NCI-H226 (cell line): Measurements from ENCODE around the gene CTNND2.

ENCODE experiments used
- DNase-seq: peaks from one replicate; pipeline ENCODE4 v3.0.0-alpha.2; 2015

The CTNND2 gene

DNA sequence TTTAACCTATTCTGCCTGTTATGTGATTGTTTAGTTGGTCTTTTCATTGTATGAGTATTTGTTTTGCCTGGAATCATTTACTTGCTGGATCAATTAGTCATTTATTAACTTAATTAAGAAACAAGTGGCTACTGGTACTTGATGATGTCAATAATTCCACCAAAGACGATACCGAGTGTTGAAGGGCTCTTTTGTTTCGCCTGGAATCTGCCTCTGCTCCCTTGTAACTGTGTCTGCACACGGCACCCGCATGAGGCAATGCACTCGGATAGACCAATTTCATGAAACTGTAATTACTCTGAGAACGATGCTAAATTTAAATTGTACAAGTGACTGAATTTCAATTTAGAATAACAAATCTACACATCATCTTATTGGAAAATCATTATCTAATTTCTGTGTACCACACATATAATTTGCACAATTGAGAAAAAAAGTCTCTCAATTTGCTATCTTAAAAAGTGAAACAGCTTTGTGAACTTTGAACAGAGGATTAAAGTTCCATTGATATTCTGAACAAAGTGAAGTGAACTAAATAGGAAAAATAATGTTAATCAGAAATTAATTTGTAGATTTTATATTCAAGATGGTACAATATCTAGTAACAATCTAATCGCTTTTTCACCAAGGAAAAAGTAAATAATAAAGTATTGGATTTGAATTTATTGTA is 143.2 kb downstream of the CTNND2 start:
- no peak for DNase-seq

GRCh38 chr5:11758321-11758720 is 145.9 kb downstream of the CTNND2 start:
- DNase-seq, result no peak

DNA sequence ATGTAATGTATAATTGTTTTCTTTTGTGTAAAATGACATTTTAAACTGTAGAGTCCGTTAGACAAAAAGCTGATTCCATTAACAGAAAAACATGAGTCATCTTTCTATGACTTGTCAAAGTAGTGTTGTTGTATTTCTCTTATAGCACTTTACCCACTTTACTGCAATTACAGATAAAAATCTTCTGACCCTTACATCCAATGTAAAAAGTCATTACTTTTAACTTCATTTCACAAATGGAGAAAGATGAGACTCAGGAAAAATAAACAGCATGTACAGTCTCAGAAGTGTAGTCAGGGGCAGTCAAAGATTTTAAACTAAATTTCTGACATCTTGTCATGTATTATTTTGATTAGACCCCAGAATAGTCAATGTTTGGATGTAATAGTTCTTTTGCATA is 146.6 kb downstream of the CTNND2 start:
- DNase-seq, result no peak

DNA sequence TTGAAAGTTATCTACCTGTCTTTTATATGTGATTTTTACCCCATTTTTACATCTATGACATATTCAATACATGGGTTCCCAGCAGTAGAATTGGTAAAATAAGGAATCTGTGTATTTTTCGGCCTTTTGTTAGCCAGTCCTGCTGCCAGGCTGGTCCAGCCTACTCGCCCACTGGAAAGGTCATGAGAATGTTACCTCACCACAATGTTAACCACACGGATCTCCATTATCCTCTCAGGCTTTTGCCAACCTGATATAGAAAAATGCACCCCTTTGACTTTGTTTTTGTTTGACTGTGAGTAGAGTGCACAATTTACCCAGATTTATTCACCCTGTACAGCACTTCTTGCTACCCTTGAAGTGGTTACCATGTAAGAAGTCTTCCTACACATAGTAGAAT is 167.2 kb downstream of the CTNND2 start:
- no peak for DNase-seq

DNA sequence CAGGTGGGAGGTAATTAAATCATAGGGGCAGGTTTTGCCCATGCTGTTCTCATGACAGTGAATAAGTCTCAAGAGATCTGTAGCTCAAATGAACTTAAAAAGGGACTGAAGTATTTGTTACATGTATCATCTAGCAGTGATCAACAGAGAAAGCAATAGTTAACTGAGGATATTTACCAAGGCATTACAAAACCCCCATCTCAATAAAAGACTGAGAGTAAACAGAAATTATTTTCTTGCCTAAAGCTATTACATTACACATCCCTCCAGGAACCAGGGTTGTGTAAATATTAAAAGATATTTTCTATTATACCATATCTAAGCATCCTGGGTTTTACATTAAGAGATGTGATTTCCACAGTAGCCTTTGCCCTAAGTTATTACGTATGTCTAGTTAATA is 169.9 kb downstream of the CTNND2 start:
- no peak for DNase-seq

DNA sequence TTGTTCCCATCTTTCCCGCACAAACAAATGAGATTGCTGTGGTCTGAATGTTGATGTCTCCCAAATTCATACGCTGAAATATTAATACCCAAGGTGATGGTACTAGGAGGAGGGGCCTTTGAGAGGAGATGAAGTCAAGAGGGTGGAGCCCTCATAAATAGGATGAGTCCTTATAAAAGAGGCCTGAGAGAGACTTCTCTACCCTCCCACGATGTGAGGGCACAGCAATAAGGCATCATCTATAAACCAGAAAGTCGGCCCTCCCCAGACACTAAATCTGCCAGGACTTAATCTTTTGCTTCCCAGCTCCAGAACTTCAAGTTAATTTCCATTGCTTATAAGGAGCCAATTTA is 170.4 kb downstream of the CTNND2 start:
- no peak for DNase-seq

GRCh38 chr5:11733185-11733839 is 170.9 kb downstream of the CTNND2 start:
- no peak for DNase-seq

DNA sequence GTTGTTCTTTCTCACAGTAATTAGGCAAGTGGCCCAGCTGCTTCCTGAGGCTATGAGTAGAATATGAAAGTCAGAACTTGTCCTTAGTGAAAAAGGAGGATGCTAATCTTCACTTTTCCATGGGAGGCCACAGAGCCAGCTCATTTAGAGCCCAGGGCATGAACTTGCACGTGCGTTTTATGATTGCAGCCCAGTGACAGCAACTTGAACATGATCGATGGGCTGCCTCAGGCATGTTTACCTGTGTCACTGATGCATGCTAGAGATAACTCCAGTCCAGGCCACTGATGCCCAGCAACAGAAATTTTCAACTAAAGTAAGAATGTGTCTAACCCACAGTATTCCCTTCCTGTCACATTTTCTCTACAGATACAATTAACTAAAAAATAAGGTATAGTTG is 179.3 kb downstream of the CTNND2 start:
- DNase-seq, result no peak

GRCh38 chr5:11719888-11720481 is 184.3 kb downstream of the CTNND2 start:
- DNase-seq, result no peak

DNA sequence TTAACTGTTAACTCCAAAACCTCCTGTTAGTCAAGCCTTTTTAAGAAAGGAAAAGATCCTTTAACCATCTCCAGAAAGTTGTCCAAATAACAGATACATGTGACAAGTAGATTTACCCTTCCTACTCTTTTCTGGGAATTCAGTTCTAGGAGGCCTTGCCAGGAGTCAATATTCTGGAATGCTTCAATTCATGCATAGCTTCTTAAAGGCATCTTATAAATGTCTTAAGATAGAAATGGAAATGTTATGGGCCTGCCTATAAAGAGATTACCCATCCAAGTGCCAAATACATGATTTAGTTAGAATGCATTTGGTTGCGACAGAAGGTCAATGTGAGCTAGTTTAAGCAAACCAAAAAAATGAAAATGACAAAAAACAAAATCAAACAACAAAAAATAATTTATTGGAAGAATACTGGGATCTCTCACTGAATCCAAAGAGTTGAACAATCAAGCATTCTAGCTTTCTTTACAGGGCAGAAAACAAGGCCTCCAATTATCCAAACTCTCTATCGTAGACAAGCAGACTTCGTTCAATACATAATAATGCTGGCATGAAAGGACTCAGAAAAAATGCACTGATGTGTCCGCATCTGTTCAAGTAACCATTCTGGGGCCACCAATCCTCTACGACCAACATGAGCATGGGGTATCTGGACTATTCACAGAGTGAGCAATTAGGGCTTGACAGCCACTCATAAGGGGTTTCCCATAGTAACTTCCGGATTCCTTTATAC is 188.6 kb downstream of the CTNND2 start:
- DNase-seq, result no peak

- DNase-seq, result no peak
Observed at GRCh38 chr5:11711932-11712331, 192.3 kb downstream of the CTNND2 start.

DNA sequence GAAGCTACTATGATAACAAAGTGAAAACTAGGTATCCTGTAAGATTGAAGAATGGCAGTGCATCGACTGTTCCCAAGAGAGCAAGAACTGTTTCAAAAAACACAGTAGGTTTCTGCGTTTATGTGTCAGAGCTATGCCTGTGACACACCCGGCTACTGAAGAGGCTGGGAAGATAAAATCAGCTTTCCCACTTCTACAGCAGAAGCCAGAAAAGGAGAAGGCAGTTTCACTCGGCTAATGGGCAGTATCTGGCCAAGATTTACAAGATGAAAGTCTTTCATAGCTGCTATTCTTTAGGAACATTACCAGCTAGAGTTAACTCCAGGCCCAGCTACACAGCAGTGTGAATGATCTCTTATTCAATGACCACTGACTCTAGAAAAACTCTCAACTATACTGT is 195.2 kb downstream of the CTNND2 start:
- DNase-seq, result no peak

- no peak for DNase-seq
Observed at GRCh38 chr5:11704916-11705315, 199.3 kb downstream of the CTNND2 start.

DNA sequence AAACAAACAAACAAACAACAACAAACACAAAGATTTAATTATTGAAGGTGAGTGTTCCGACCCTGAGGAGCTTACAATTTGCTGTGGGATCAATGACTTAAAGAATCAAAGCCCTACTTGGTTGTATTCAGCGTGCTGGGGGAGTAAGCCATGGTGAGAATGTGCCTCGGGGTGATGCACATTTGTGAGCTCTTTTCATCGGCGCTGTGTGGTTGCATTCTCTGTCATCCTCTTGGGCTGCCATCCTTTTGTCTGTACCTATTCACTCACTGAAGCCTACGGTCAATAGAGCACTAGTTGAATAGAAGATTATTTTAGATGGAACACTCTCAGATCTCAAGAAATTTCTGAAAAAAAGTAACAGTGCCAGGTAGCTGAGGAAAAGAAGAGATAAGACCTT is 203.9 kb downstream of the CTNND2 start:
- DNase-seq, result no peak

- no peak for DNase-seq
Observed at GRCh38 chr5:11692636-11693035, 211.6 kb downstream of the CTNND2 start.

GRCh38 chr5:11687498-11687897 is 216.7 kb downstream of the CTNND2 start:
- no peak for DNase-seq

DNA sequence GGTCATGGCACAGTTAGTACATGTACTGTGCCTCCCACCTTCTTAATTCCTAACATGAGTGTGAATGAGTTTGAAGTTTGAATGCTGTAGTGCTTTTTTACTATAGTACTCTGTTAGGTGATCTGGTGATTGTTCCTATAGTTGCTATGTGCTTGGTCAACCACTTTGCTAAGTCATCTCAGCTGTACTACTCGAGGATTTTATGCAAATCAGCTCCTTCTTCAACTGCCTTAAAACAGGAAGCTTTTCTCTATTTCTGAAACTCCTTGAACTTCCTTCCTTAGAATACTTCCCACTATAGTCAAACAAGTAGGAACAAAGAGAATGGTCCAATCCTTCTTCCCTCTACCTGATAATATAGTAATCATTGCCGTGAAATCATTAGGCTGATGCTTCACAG is 219.6 kb downstream of the CTNND2 start:
- no peak for DNase-seq

GRCh38 chr5:11683666-11684065 is 220.6 kb downstream of the CTNND2 start:
- DNase-seq, result no peak

- no peak for DNase-seq
Observed at GRCh38 chr5:11681796-11682195, 222.4 kb downstream of the CTNND2 start.

DNA sequence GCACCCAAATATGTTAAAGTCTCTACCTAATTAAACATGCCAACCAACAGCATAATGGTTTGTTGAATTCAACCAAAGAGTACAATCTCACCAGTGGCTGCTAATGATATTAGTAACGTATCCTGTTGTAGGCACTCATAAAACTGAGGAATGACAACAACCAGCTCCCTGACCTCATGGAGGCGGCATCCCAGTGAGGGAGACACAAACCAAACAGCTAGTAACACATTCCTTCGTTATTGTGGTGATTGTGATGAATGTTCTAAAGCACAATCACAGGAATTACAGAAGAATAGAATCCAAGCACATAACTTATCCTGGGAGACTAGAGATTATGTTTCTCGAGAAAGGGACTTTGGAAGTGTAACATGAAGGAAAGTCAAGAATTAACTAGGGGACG is 224.6 kb downstream of the CTNND2 start:
- no peak for DNase-seq

DNA sequence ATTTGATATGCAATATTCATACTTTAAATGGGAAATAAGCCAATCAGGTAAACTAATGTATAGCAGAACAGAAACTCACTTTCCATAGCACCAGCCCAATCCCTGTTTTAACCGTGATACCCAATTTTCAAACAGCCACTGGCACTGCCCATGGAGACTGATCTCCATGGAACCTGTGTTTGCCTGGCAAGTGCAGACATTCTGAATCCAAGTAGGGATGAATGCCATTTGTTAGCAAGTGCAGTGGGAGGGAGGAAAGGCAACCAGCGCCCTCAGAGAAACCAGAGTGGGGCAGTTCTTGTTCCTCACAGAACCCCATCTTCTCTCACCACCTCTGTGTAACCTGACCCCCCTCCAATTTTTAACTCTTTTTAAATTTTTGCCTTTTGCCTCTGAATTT is 229.1 kb downstream of the CTNND2 start:
- no peak for DNase-seq

DNA sequence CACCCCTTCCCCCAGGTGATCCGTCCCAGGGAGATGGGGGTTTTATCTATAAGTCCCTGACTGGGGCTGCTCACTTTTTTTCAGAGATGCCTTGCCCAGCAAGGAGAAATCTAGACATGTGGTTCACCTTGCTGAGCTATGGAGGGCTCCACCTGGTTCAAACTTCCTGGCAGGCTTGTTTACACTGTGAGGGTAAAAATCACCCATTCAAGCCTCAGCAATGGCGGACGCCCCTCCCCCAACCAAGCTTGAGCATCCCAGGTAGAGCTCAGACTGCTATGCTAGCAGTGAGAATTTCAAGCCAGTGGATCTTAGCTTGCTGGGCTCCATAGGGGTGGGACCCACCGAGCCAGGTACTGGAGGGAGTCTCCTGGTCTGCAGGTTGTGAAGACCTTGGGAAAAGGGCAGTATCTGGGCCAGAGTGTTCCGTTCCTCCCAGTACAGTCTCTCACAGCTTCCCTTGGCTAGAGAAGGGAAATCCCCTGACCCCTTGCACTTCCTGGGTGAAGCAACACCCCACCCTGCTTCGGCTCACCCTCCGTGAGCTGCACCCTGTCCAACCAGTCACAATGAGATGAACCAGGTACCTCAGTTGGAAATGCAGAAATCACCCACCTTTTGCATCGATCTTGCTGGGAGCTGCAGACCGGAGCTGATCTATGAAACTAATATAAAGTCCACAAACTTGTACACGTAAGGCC is 231.7 kb downstream of the CTNND2 start:
- DNase-seq, result no peak

DNA sequence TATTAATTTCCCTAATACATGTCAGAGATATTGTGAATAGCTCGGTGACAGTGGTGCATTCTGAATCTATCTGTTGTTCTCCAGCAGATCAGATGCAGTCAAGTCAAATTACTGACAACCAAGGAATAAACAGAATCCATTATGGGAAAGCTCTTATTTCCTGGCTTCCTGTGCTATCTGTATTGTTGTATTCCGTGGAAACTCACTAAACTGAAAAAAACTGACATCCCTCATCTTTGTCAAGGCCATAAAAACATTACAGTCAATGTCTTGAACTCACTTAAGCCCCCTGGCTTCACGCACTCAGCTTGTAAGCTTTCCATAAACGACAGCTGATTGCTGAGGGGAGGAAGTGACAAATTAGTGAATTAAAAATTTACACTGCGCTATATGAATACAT is 245.9 kb downstream of the CTNND2 start:
- no peak for DNase-seq
